Measurements from ENCODE around the gene ZNF398. TPM values are rescaled to one million over a fixed set of nuclear protein-coding genes. Genes with fewer than 3 reads are reported as not detected.

ZNF398 gene
- total and polyA plus RNA-seq, 9 of the 15 experiments (the other 6 are each of a cell fraction or from before 2014, with no cell fraction given), result 4.0 to 18.6 (median 10.4) TPM

DNA sequence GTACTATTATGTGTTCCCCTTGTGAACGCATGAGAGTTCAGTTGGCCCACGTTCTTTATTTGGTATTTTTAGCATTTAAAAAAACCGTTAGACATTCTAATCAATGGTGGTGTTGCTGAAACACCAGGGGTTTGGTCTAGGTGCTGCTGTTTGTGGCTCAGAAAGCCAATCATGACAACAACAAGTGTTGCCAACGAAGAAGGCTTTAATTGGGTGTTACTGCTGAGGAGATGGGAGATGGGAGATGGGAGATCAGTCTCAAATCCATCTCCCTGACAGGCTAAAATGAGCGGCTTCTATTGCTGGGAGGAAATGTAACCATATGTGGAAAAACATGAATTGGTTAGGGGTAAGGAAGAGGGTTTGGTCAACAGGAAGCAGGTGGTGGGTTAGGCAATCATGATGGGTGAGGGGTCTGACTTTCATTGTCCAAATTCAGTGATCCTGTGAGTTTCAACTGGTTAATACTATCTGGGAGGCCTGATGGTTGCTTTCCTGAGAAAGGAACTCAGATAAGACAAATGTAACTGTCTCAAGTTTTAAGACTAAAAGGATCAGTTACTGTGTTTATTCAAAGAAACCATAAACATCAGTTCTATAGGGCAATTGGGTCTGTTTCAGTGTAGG, 16.6 kb upstream of the ZNF398 start (continued):
- no peak for TF ChIP-seq TBP (optimal IDR thresholded peaks at IDR 0.05; ENCODE audit: low read depth, low read length)
- no peak for TF ChIP-seq MAZ (CRISPR knock-in tag; conservative IDR thresholded peaks at IDR 0.05 in 1 of 2, IDR thresholded peaks at IDR 0.05 in 1 of 2)
- no peak for TF ChIP-seq NFRKB (IDR thresholded peaks at IDR 0.05; ENCODE audit: low read depth)
- TF ChIP-seq LARP7 (IDR thresholded peaks at IDR 0.05), result no peak
- TF ChIP-seq, protein P1, sequence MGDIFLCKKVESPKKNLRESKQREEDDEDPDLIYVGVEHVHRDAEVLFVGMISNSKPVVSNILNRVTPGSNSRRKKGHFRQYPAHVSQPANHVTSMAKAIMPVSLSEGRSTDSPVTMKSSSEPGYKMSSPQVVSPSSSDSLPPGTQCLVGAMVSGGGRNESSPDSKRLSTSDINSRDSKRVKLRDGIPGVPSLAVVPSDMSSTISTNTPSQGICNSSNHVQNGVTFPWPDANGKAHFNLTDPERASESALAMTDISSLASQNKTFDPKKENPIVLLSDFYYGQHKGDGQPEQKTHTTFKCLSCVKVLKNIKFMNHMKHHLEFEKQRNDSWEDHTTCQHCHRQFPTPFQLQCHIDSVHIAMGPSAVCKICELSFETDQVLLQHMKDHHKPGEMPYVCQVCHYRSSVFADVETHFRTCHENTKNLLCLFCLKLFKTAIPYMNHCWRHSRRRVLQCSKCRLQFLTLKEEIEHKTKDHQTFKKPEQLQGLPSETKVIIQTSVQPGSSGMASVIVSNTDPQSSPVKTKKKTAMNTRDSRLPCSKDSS (IDR thresholded peaks at IDR 0.05; ENCODE audit: low read depth, partially characterized antibody), result peak; percentile 67
- TF ChIP-seq, protein P2, sequence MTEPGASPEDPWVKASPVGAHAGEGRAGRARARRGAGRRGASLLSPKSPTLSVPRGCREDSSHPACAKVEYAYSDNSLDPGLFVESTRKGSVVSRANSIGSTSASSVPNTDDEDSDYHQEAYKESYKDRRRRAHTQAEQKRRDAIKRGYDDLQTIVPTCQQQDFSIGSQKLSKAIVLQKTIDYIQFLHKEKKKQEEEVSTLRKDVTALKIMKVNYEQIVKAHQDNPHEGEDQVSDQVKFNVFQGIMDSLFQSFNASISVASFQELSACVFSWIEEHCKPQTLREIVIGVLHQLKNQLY (CRISPR knock-in tag; conservative IDR thresholded peaks at IDR 0.05), result no peak
- TF ChIP-seq ARNT (IDR thresholded peaks at IDR 0.05), result 0 out of 4 replicates have a peak, but pooled peaks of 1 of the 2 experiments have one; percentile 18
- TF ChIP-seq COPS2 (conservative IDR thresholded peaks at IDR 0.05), result no peak
- no peak for TF ChIP-seq HNRNPL (IDR thresholded peaks at IDR 0.05; ENCODE audit: low read depth, low read length)
- TF ChIP-seq ZNF507 (tag; conservative IDR thresholded peaks at IDR 0.05), result 0 out of 2 replicates have a peak, but pooled peaks have one; percentile 25
- TF ChIP-seq NEUROD1 (IDR thresholded peaks at IDR 0.05; ENCODE audit: borderline replicate concordance, low read depth, low read length, partially characterized antibody), result no peak
- TF ChIP-seq CBX1 (IDR thresholded peaks at IDR 0.05; ENCODE audit: low read depth), result peak; percentile 30
- no peak for TF ChIP-seq ZFPM2 (CRISPR knock-in tag; IDR thresholded peaks at IDR 0.05)
- TF ChIP-seq, protein P3, sequence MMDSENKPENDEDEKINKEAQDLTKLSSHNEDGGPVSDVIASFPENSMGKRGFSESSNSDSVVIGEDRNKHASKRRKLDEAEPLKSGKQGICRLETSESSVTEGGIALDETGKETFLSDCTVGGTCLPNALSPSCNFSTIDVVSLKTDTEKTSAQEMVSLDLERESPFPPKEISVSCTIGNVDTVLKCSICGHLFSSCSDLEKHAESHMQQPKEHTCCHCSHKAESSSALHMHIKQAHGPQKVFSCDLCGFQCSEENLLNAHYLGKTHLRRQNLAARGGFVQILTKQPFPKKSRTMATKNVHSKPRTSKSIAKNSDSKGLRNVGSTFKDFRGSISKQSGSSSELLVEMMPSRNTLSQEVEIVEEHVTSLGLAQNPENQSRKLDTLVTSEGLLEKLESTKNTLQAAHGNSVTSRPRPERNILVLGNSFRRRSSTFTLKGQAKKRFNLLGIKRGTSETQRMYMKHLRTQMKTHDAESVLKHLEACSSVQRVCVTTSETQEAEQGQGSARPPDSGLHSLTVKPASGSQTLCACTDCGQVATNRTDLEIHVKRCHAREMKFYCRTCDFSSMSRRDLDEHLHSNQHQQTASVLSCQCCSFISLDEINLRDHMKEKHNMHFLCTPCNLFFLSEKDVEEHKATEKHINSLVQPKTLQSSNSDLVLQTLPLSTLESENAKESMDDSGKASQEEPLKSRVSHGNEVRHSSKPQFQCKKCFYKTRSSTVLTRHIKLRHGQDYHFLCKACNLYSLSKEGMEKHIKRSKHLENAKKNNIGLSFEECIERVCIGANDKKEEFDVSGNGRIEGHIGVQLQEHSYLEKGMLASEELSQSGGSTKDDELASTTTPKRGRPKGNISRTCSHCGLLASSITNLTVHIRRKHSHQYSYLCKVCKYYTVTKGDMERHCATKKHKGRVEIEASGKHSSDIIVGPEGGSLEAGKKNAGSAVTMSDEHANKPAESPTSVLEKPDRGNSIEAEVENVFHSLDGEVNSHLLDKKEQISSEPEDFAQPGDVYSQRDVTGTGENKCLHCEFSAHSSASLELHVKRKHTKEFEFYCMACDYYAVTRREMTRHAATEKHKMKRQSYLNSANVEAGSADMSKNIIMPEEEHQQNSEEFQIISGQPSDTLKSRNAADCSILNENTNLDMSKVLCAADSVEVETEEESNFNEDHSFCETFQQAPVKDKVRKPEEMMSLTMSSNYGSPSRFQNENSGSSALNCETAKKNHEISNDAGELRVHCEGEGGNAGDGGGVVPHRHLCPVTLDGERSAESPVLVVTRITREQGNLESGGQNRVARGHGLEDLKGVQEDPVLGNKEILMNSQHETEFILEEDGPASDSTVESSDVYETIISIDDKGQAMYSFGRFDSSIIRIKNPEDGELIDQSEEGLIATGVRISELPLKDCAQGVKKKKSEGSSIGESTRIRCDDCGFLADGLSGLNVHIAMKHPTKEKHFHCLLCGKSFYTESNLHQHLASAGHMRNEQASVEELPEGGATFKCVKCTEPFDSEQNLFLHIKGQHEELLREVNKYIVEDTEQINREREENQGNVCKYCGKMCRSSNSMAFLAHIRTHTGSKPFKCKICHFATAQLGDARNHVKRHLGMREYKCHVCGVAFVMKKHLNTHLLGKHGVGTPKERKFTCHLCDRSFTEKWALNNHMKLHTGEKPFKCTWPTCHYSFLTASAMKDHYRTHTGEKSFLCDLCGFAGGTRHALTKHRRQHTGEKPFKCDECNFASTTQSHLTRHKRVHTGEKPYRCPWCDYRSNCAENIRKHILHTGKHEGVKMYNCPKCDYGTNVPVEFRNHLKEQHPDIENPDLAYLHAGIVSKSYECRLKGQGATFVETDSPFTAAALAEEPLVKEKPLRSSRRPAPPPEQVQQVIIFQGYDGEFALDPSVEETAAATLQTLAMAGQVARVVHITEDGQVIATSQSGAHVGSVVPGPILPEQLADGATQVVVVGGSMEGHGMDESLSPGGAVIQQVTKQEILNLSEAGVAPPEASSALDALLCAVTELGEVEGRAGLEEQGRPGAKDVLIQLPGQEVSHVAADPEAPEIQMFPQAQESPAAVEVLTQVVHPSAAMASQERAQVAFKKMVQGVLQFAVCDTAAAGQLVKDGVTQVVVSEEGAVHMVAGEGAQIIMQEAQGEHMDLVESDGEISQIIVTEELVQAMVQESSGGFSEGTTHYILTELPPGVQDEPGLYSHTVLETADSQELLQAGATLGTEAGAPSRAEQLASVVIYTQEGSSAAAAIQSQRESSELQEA (IDR thresholded peaks at IDR 0.05; ENCODE audit: low read depth), result no peak
- TF ChIP-seq, protein P4, sequence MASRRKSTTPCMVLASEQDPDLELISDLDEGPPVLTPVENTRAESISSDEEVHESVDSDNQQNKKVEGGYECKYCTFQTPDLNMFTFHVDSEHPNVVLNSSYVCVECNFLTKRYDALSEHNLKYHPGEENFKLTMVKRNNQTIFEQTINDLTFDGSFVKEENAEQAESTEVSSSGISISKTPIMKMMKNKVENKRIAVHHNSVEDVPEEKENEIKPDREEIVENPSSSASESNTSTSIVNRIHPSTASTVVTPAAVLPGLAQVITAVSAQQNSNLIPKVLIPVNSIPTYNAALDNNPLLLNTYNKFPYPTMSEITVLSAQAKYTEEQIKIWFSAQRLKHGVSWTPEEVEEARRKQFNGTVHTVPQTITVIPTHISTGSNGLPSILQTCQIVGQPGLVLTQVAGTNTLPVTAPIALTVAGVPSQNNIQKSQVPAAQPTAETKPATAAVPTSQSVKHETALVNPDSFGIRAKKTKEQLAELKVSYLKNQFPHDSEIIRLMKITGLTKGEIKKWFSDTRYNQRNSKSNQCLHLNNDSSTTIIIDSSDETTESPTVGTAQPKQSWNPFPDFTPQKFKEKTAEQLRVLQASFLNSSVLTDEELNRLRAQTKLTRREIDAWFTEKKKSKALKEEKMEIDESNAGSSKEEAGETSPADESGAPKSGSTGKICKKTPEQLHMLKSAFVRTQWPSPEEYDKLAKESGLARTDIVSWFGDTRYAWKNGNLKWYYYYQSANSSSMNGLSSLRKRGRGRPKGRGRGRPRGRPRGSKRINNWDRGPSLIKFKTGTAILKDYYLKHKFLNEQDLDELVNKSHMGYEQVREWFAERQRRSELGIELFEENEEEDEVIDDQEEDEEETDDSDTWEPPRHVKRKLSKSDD (conservative IDR thresholded peaks at IDR 0.05; ENCODE audit: low read length), result no peak

All from K562 (cell line).